ENCODE data around the gene CAPN9. TPM values are rescaled to one million over a fixed set of nuclear protein-coding genes. Genes with fewer than 3 reads are reported as not detected.

The CAPN9 gene
- total and polyA plus RNA-seq, 9 of the 15 experiments (the other 6 are each of a cell fraction or from before 2014, with no cell fraction given) = not detected

DNA sequence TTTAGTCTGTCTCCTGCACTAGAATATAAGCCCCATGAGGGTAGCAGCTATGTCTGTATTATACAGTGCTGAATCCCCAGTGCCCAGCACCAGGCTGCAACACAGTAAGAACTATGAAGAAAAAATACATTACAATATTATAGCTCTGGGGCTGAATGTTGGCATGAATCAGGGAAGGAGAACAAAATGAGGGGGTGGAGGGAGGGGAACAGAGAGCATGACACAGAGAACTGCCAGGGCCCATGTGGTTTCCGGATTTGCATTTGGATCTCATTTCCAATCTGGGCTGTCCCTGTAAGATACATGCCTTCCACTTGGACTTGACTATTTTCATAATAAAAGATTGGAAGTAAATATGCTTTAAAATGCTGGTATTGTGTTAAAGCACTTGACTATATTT lies 85.3 kb downstream of the CAPN9 start (continued):
- TF ChIP-seq ELK3 (CRISPR knock-in tag; IDR thresholded peaks at IDR 0.05) (no peak), HDAC6 (IDR thresholded peaks at IDR 0.05; ENCODE audit: low read depth, low read length) (no peak), MLX (CRISPR knock-in tag; conservative IDR thresholded peaks at IDR 0.05) (no peak), NR2F6 (CRISPR knock-in tag; IDR thresholded peaks at IDR 0.05) (no peak), EGR1 (conservative IDR thresholded peaks at IDR 0.05) (peak; percentile 39), LEF1 (IDR thresholded peaks at IDR 0.05) (no peak), POLR2AphosphoS2 (IDR thresholded peaks at IDR 0.05; ENCODE audit: low read length) (no peak), NFIC (IDR thresholded peaks at IDR 0.05) (no peak)
- TF ChIP-seq, protein P1, sequence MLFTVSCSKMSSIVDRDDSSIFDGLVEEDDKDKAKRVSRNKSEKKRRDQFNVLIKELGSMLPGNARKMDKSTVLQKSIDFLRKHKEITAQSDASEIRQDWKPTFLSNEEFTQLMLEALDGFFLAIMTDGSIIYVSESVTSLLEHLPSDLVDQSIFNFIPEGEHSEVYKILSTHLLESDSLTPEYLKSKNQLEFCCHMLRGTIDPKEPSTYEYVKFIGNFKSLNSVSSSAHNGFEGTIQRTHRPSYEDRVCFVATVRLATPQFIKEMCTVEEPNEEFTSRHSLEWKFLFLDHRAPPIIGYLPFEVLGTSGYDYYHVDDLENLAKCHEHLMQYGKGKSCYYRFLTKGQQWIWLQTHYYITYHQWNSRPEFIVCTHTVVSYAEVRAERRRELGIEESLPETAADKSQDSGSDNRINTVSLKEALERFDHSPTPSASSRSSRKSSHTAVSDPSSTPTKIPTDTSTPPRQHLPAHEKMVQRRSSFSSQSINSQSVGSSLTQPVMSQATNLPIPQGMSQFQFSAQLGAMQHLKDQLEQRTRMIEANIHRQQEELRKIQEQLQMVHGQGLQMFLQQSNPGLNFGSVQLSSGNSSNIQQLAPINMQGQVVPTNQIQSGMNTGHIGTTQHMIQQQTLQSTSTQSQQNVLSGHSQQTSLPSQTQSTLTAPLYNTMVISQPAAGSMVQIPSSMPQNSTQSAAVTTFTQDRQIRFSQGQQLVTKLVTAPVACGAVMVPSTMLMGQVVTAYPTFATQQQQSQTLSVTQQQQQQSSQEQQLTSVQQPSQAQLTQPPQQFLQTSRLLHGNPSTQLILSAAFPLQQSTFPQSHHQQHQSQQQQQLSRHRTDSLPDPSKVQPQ (CRISPR knock-in tag; IDR thresholded peaks at IDR 0.05; ENCODE audit: borderline replicate concordance) = no peak
